Thyroid gland (tissue), 4 donors: ENCODE data around the gene ELL2.

Experiments used
- POLR2A ChIP-seq, 2 donors: fragments of 450-650 bp; IDR thresholded peaks; one replicate each; pipeline ENCODE4 v1.6.1; 2017; ENCODE audit warnings: antibody characterized with exemption in 2 of 2, mild to moderate bottlenecking in 2 of 2, moderate library complexity in 1 of 2
- TF ChIP-seq, protein P1 (sequence below), 6 experiments: fragments of 200-600 bp in 3 of 6; fragments of 450-650 bp in 3 of 6; sonication (generic) in 3 of 6; IDR thresholded peaks; one replicate each; pipeline ENCODE4 v1.5.1; 2016 to 2019; ENCODE audit warnings: antibody characterized with exemption in 6 of 6, mild to moderate bottlenecking in 2 of 6, inconsistent platforms in 1 of 6, moderate library complexity in 1 of 6

DNA sequence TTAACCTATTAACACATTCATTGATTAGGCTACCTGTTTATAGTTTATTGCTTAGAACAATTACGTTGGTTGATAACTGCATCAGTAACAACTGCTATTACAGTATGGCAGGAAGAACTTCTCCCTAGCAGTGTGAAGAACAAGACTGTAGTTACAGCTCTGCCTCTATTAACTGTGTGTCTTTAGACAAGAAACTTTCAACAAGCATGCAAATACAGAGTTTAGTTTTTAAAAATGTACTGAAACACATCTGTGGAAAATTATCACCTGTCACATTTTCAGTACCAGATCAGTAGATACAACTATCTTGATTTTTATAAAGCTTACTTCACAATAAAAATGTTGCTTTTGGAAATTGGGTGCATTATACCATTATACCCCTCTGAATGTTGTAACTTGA, 22.2 kb downstream of the ELL2 start:
- TF ChIP-seq, protein P1, sequence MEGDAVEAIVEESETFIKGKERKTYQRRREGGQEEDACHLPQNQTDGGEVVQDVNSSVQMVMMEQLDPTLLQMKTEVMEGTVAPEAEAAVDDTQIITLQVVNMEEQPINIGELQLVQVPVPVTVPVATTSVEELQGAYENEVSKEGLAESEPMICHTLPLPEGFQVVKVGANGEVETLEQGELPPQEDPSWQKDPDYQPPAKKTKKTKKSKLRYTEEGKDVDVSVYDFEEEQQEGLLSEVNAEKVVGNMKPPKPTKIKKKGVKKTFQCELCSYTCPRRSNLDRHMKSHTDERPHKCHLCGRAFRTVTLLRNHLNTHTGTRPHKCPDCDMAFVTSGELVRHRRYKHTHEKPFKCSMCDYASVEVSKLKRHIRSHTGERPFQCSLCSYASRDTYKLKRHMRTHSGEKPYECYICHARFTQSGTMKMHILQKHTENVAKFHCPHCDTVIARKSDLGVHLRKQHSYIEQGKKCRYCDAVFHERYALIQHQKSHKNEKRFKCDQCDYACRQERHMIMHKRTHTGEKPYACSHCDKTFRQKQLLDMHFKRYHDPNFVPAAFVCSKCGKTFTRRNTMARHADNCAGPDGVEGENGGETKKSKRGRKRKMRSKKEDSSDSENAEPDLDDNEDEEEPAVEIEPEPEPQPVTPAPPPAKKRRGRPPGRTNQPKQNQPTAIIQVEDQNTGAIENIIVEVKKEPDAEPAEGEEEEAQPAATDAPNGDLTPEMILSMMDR (IDR thresholded peaks at IDR 0.05) = no peak
- TF ChIP-seq POLR2A (IDR thresholded peaks at IDR 0.05) = no peak
